ENCODE data around the gene CEP128. TPM values are rescaled to one million over a fixed set of nuclear protein-coding genes. Genes with fewer than 3 reads are reported as not detected.

The CEP128 gene
- polyA plus RNA-seq, 3 donors from 2014 or later: 1.6 to 5.0 (median 2.0) TPM

GRCh38 chr14:80618751-80619329, 322.7 kb downstream of the CEP128 start:
- Mint-ChIP-seq H3K36me3 (peaks cover 0 to 4% (median 3%) of the 10 kb centered on the region in 3 donors), H3K4me3 (no peak overlapping the region), H3K4me1 (no peaks in the 10 kb centered on the region), H3K27ac (no peak overlapping the region), H3K27me3 (ENCODE audit: low read depth in 3 of 3) (peaks cover 0 to 2% (median 0%) of the 10 kb centered on the region in 3 donors), H3K9me3 (peaks cover 9 to 38% (median 12%) of the 10 kb centered on the region in 6 donors)
- DNase-seq: no peak

- Mint-ChIP-seq H3K4me3 (no peak overlapping the region), H3K27me3 (ENCODE audit: low read depth in 3 of 3) (peaks cover 0 to 2% (median 0%) of the 10 kb centered on the region in 3 donors), H3K27ac (no peak overlapping the region), H3K9me3 (peaks cover 0 to 27% (median 9%) of the 10 kb centered on the region in 6 donors), H3K4me1 (no peaks in the 10 kb centered on the region), H3K36me3 (peaks cover 0 to 3% (median 0%) of the 10 kb centered on the region in 3 donors)
- DNase-seq: no peak
These were observed 325.7 kb downstream of the CEP128 start for GRCh38 chr14:80615831-80616230.

- H3K4me1 Mint-ChIP-seq: no peaks in the 10 kb centered on the region
- no peaks in the 10 kb centered on the region for H3K36me3 Mint-ChIP-seq
- no peaks in the 10 kb centered on the region for H3K27me3 Mint-ChIP-seq (ENCODE audit: low read depth in 3 of 3)
- H3K4me3 Mint-ChIP-seq: no peak overlapping the region
- peaks cover 0 to 2% (median under 1%) of the 10 kb centered on the region in 6 donors for H3K9me3 Mint-ChIP-seq
- no peak for DNase-seq
- H3K27ac Mint-ChIP-seq: no peak overlapping the region
These were observed 332.5 kb downstream of the CEP128 start for GRCh38 chr14:80609055-80609454.

GRCh38 chr14:80608563-80608962, 333.0 kb downstream of the CEP128 start:
- no peaks in the 10 kb centered on the region for H3K36me3 Mint-ChIP-seq
- H3K4me3 Mint-ChIP-seq: no peak overlapping the region

GRCh38 chr14:80607430-80608190, 333.9 kb downstream of the CEP128 start:
- no peak for DNase-seq
- H3K9me3 Mint-ChIP-seq: peaks cover 0 to 5% (median under 1%) of the 10 kb centered on the region in 6 donors

More at GRCh38 chr14:80608563-80608962, 333.0 kb downstream of the CEP128 start:
- no peak for DNase-seq
- Mint-ChIP-seq H3K27ac (no peak overlapping the region), H3K27me3 (ENCODE audit: low read depth in 3 of 3) (no peaks in the 10 kb centered on the region), H3K9me3 (peaks cover 0 to 5% (median under 1%) of the 10 kb centered on the region in 6 donors), H3K4me1 (no peaks in the 10 kb centered on the region)

GRCh38 chr14:80606347-80606772, 335.2 kb downstream of the CEP128 start:
- Mint-ChIP-seq H3K36me3 (peaks cover 0 to 3% (median 0%) of the 10 kb centered on the region in 3 donors), H3K27me3 (ENCODE audit: low read depth in 3 of 3) (no peaks in the 10 kb centered on the region), H3K27ac (no peak overlapping the region), H3K9me3 (peaks cover 0 to 5% (median 0%) of the 10 kb centered on the region in 6 donors), H3K4me3 (no peak overlapping the region), H3K4me1 (no peaks in the 10 kb centered on the region)
- DNase-seq: no peak

More at GRCh38 chr14:80607430-80608190, 333.9 kb downstream of the CEP128 start:
- no peaks in the 10 kb centered on the region for H3K36me3 Mint-ChIP-seq
- no peaks in the 10 kb centered on the region for H3K4me1 Mint-ChIP-seq
- H3K4me3 Mint-ChIP-seq: no peak overlapping the region
- H3K27me3 Mint-ChIP-seq (ENCODE audit: low read depth in 3 of 3): no peaks in the 10 kb centered on the region
- H3K27ac Mint-ChIP-seq: no peak overlapping the region

- Mint-ChIP-seq H3K9me3 (peaks cover 0 to 4% (median 1%) of the 10 kb centered on the region in 6 donors), H3K36me3 (peaks cover 0 to 3% (median 0%) of the 10 kb centered on the region in 3 donors), H3K27ac (no peak overlapping the region), H3K4me3 (no peak overlapping the region), H3K27me3 (ENCODE audit: low read depth in 3 of 3) (no peaks in the 10 kb centered on the region), H3K4me1 (no peaks in the 10 kb centered on the region)
- DNase-seq: no peak
These were observed 336.0 kb downstream of the CEP128 start for GRCh38 chr14:80605536-80605935.

GRCh38 chr14:80602946-80603345, 338.6 kb downstream of the CEP128 start:
- peaks cover 0 to 10% (median 3%) of the 10 kb centered on the region in 6 donors for H3K9me3 Mint-ChIP-seq
- no peaks in the 10 kb centered on the region for H3K27me3 Mint-ChIP-seq (ENCODE audit: low read depth in 3 of 3)
- no peaks in the 10 kb centered on the region for H3K4me1 Mint-ChIP-seq
- DNase-seq: no peak
- H3K27ac Mint-ChIP-seq: no peak overlapping the region
- no peak overlapping the region for H3K4me3 Mint-ChIP-seq
- peaks cover 0 to 4% (median 3%) of the 10 kb centered on the region in 3 donors for H3K36me3 Mint-ChIP-seq

GRCh38 chr14:80587096-80587724, 354.3 kb downstream of the CEP128 start:
- H3K9me3 Mint-ChIP-seq: peaks cover 12 to 51% (median 29%) of the 10 kb centered on the region in 6 donors
- H3K4me3 Mint-ChIP-seq: no peak overlapping the region
- H3K27ac Mint-ChIP-seq: no peak overlapping the region

GRCh38 chr14:80586131-80586530, 355.4 kb downstream of the CEP128 start:
- peaks cover 2 to 8% of the 10 kb centered on the region in 2 donors for H3K4me1 Mint-ChIP-seq
- H3K36me3 Mint-ChIP-seq: peaks cover 0 to 13% (median 8%) of the 10 kb centered on the region in 3 donors
- no peaks in the 10 kb centered on the region for H3K27me3 Mint-ChIP-seq (ENCODE audit: low read depth in 3 of 3)
- H3K27ac Mint-ChIP-seq: no peak overlapping the region
- H3K9me3 Mint-ChIP-seq: peaks cover 11 to 40% (median 20%) of the 10 kb centered on the region in 6 donors
- H3K4me3 Mint-ChIP-seq: no peak overlapping the region
- DNase-seq: no peak

More at GRCh38 chr14:80587096-80587724, 354.3 kb downstream of the CEP128 start:
- Mint-ChIP-seq H3K27me3 (ENCODE audit: low read depth in 3 of 3) (no peaks in the 10 kb centered on the region), H3K36me3 (peaks cover 0 to 14% (median 8%) of the 10 kb centered on the region in 3 donors), H3K4me1 (peaks cover 2 to 8% of the 10 kb centered on the region in 2 donors)
- no peak for DNase-seq

GRCh38 chr14:80585506-80585835, 356.1 kb downstream of the CEP128 start:
- no peak for DNase-seq
- Mint-ChIP-seq H3K36me3 (peaks cover 0 to 8% (median 5%) of the 10 kb centered on the region in 3 donors), H3K4me1 (peaks cover 2 to 8% of the 10 kb centered on the region in 2 donors), H3K27me3 (ENCODE audit: low read depth in 3 of 3) (no peaks in the 10 kb centered on the region), H3K4me3 (no peak overlapping the region), H3K27ac (no peak overlapping the region), H3K9me3 (peaks cover 8 to 35% (median 14%) of the 10 kb centered on the region in 6 donors)

GRCh38 chr14:80584744-80585505, 356.6 kb downstream of the CEP128 start:
- Mint-ChIP-seq H3K27ac (no peak overlapping the region), H3K9me3 (peaks cover 3 to 30% (median 8%) of the 10 kb centered on the region in 6 donors), H3K27me3 (ENCODE audit: low read depth in 3 of 3) (no peaks in the 10 kb centered on the region), H3K4me3 (no peak overlapping the region), H3K4me1 (peaks cover 2 to 8% of the 10 kb centered on the region in 2 donors), H3K36me3 (peaks cover 0 to 3% (median 0%) of the 10 kb centered on the region in 3 donors)
- DNase-seq: no peak

GRCh38 chr14:80577599-80577998, 363.9 kb downstream of the CEP128 start:
- no peak overlapping the region for H3K4me3 Mint-ChIP-seq
- peaks cover 0 to 16% (median 0%) of the 10 kb centered on the region in 3 donors for H3K36me3 Mint-ChIP-seq

More at GRCh38 chr14:80577599-80577998, 363.9 kb downstream of the CEP128 start:
- peaks cover 0 to 7% (median 3%) of the 10 kb centered on the region in 6 donors for H3K9me3 Mint-ChIP-seq
- H3K27me3 Mint-ChIP-seq (ENCODE audit: low read depth in 3 of 3): no peaks in the 10 kb centered on the region
- H3K27ac Mint-ChIP-seq: no peak overlapping the region
- H3K4me1 Mint-ChIP-seq: no peaks in the 10 kb centered on the region
- no peak for DNase-seq

Measured in immature natural killer cell (primary cell).